ENCODE measurements around the gene ADSS1. TPM values are rescaled to one million over a fixed set of nuclear protein-coding genes. Genes with fewer than 3 reads are reported as not detected.

ADSS1 gene
- total RNA-seq, 1 donor from 2014 or later: 1.1 TPM

- Mint-ChIP-seq H3K27ac (no peak overlapping the region), H3K4me1 (ENCODE audit: low read depth) (no peaks in the 10 kb centered on the region), H3K4me3 (no peak overlapping the region), H3K27me3 (ENCODE audit: insufficient read depth) (no peaks in the 10 kb centered on the region), H3K9me3 (peaks cover 5% of the 10 kb centered on the region), H3K36me3 (ENCODE audit: low read depth) (peaks cover 14% of the 10 kb centered on the region)
- DNase-seq (ENCODE audit: low spot score): no peak
- intact Hi-C loops (cut with micrococcal nuclease): no loop called here
Measured at GRCh38 chr14:104773505-104774452, 49.8 kb downstream of the ADSS1 start.

- Mint-ChIP-seq H3K4me3 (no peak overlapping the region), H3K4me1 (ENCODE audit: low read depth) (no peaks in the 10 kb centered on the region), H3K36me3 (ENCODE audit: low read depth) (peaks cover 14% of the 10 kb centered on the region), H3K9me3 (peaks cover 5% of the 10 kb centered on the region), H3K27ac (no peak overlapping the region), H3K27me3 (ENCODE audit: insufficient read depth) (no peaks in the 10 kb centered on the region)
- DNase-seq (ENCODE audit: low spot score): no peak
- intact Hi-C loops (cut with micrococcal nuclease): no loop called here
Measured at GRCh38 chr14:104774453-104775072, 50.5 kb downstream of the ADSS1 start.

GRCh38 chr14:104775073-104775489 is 51.1 kb downstream of the ADSS1 start:
- no peak overlapping the region for H3K27ac Mint-ChIP-seq
- H3K36me3 Mint-ChIP-seq (ENCODE audit: low read depth): peaks cover 14% of the 10 kb centered on the region
- DNase-seq (ENCODE audit: low spot score): no peak
- peaks cover 5% of the 10 kb centered on the region for H3K9me3 Mint-ChIP-seq
- no peaks in the 10 kb centered on the region for H3K4me1 Mint-ChIP-seq (ENCODE audit: low read depth)
- H3K4me3 Mint-ChIP-seq: no peak overlapping the region
- intact Hi-C loops (cut with micrococcal nuclease): no loop called here
- H3K27me3 Mint-ChIP-seq (ENCODE audit: insufficient read depth): no peaks in the 10 kb centered on the region

- DNase-seq (ENCODE audit: low spot score): no peak
- Mint-ChIP-seq H3K4me1 (ENCODE audit: low read depth) (no peaks in the 10 kb centered on the region), H3K27ac (no peak overlapping the region), H3K4me3 (no peak overlapping the region), H3K27me3 (ENCODE audit: insufficient read depth) (no peaks in the 10 kb centered on the region), H3K36me3 (ENCODE audit: low read depth) (peaks cover 6% of the 10 kb centered on the region), H3K9me3 (no peaks in the 10 kb centered on the region)
- intact Hi-C loops (cut with micrococcal nuclease): no loop called here
Measured at GRCh38 chr14:104776481-104776880, 52.5 kb downstream of the ADSS1 start.

GRCh38 chr14:104776961-104777807 is 53.2 kb downstream of the ADSS1 start:
- H3K27me3 Mint-ChIP-seq (ENCODE audit: insufficient read depth): no peaks in the 10 kb centered on the region
- H3K9me3 Mint-ChIP-seq: no peaks in the 10 kb centered on the region
- intact Hi-C loops (cut with micrococcal nuclease): no loop called here
- no peak overlapping the region for H3K27ac Mint-ChIP-seq
- no peaks in the 10 kb centered on the region for H3K4me1 Mint-ChIP-seq (ENCODE audit: low read depth)
- H3K4me3 Mint-ChIP-seq: no peak overlapping the region
- H3K36me3 Mint-ChIP-seq (ENCODE audit: low read depth): peaks cover under 1% of the 10 kb centered on the region
- DNase-seq (ENCODE audit: low spot score): no peak

DNA sequence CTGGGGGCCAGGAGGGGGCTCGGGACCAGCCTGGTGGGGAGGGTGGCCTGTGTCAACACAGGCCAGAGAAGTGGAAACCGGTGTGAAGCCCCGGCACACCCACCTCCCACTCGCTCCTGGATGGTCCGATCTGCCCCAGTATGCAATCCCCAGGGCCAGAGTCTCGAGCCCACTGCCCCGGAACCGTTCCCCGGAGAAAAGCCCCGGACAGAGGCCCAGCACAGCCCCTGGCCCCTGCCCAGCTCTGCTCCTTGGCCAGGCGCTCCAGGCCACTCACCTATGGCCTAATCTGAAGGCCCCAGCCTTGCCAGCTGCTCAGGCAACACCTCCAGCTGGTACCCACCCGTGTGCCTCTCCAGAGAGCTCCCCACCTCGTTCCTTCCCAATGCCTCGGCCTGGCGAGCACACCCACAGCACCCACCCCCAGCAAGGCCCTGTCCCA is 53.8 kb downstream of the ADSS1 start:
- no peaks in the 10 kb centered on the region for H3K9me3 Mint-ChIP-seq
- no peak overlapping the region for H3K4me3 Mint-ChIP-seq
- H3K27me3 Mint-ChIP-seq (ENCODE audit: insufficient read depth): no peaks in the 10 kb centered on the region
- intact Hi-C loops (cut with micrococcal nuclease): no loop called here
- DNase-seq (ENCODE audit: low spot score): no peak
- H3K4me1 Mint-ChIP-seq (ENCODE audit: low read depth): no peaks in the 10 kb centered on the region
- no peak overlapping the region for H3K27ac Mint-ChIP-seq
- H3K36me3 Mint-ChIP-seq (ENCODE audit: low read depth): no peaks in the 10 kb centered on the region

DNA sequence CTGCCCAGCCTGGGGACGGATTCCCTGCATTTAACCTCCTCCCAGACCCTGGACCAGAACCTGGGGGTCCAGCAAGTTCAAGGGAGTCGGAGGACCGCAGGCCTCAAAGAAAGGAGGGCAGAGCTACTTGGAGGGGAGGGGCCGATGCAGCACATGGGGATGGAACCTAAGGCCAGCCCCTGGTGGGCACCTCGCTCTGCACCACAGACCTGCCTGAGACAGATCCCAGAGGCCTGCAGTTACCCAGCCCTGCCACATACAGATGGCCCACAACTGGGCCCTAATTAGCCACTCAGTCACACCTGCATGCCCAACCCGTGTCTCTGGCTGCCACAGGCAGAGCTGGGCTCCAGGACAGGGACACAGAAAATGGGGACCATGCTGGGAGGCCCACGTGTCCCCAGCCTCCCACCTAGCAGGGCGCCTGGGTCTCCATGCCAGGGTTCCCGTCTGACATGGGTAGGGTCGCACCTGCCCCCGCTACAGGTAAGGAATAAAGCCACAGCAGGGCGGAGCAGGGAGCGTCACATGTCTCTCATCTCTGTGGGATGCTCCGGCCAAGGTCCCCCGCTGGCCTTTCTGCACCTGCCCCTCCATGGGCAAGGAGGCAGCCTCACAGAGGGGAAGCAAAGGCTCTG is 54.8 kb downstream of the ADSS1 start:
- Mint-ChIP-seq H3K4me3 (no peak overlapping the region), H3K36me3 (ENCODE audit: low read depth) (no peaks in the 10 kb centered on the region), H3K27me3 (ENCODE audit: insufficient read depth) (no peaks in the 10 kb centered on the region), H3K27ac (no peak overlapping the region), H3K4me1 (ENCODE audit: low read depth) (no peaks in the 10 kb centered on the region), H3K9me3 (no peaks in the 10 kb centered on the region)
- intact Hi-C loops (cut with micrococcal nuclease): no loop called here
- DNase-seq (ENCODE audit: low spot score): no peak

DNA sequence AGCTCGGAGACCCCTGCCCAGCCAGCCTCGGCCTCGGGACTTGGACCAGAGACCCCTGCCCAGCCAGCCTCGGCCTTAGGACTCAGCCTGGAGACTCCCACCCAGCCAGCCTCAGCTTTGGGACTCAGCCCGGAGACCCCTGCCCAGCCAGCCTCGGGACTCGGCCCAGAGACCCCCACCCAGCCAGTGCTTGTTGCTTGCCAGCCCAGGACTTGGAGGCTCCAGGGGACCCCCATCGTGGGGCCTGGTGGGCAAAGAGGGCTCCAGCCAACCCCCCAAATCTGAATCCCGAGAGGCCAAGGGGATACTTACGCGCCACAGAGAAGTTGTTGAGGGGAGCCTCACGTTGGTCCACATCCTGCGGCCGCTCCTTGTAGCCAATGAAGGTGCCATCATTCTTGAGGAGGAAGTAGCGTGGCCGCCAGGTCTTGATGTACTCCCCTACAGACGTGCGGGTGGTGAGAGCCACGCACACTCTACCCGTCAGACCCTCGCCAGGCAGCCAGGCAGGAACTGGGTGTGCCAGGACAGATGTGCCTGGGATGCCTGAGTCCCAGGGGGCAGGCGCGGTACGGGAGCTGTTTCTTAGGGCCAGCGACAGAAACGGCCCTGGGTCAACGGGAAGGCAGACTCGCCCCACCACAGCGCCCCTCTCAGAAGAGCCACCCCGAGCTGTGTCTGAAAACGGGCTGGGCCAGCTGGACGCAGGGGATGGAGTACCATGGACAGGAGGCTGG is 55.9 kb downstream of the ADSS1 start:
- no peak overlapping the region for H3K27ac Mint-ChIP-seq

DNA sequence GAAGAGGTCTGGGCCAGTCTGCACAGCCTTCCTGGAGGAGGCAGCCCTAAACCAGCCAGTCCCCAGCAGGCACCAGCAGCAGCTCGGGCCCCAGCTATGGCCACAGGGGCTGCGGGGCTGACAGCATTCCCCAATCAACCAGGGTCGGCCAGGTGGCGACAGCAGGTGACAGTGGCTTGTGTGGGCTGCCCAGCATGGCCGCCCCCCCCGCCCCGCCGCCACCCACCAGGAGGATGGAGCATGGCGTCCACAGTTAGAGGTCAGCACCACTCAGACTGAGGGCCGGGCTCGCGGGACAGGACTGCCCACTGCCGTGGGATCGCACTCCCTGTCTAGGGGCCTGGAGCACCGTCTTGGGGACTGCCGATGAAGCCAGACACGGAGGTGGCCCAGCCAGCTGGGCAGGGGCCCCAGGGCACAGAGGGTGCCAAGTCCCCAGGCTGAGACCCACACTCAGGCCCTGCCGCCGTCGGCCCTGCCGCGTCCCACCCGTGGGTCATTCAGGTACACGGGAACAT is 56.5 kb downstream of the ADSS1 start:
- intact Hi-C loops (cut with micrococcal nuclease): no loop called here
- Mint-ChIP-seq H3K27me3 (ENCODE audit: insufficient read depth) (no peaks in the 10 kb centered on the region), H3K36me3 (ENCODE audit: low read depth) (no peaks in the 10 kb centered on the region), H3K4me1 (ENCODE audit: low read depth) (no peaks in the 10 kb centered on the region), H3K27ac (no peak overlapping the region), H3K4me3 (no peak overlapping the region), H3K9me3 (no peaks in the 10 kb centered on the region)
- no peak for DNase-seq (ENCODE audit: low spot score)

More for the DNA sequence above, 55.9 kb downstream of the ADSS1 start:
- Mint-ChIP-seq H3K36me3 (ENCODE audit: low read depth) (no peaks in the 10 kb centered on the region), H3K27me3 (ENCODE audit: insufficient read depth) (no peaks in the 10 kb centered on the region), H3K4me3 (no peak overlapping the region), H3K4me1 (ENCODE audit: low read depth) (no peaks in the 10 kb centered on the region), H3K9me3 (no peaks in the 10 kb centered on the region)
- intact Hi-C loops (cut with micrococcal nuclease): no loop called here
- DNase-seq (ENCODE audit: low spot score): no peak

GRCh38 chr14:104781271-104782077 is 57.4 kb downstream of the ADSS1 start:
- Mint-ChIP-seq H3K27me3 (ENCODE audit: insufficient read depth) (no peaks in the 10 kb centered on the region), H3K9me3 (no peaks in the 10 kb centered on the region), H3K27ac (no peak overlapping the region), H3K4me3 (no peak overlapping the region), H3K4me1 (ENCODE audit: low read depth) (no peaks in the 10 kb centered on the region), H3K36me3 (ENCODE audit: low read depth) (no peaks in the 10 kb centered on the region)
- intact Hi-C loops (cut with micrococcal nuclease): no loop called here
- no peak for DNase-seq (ENCODE audit: low spot score)

GRCh38 chr14:104782086-104782807 is 58.2 kb downstream of the ADSS1 start:
- H3K4me3 Mint-ChIP-seq: no peak overlapping the region
- H3K9me3 Mint-ChIP-seq: no peaks in the 10 kb centered on the region
- no peak overlapping the region for H3K27ac Mint-ChIP-seq
- intact Hi-C loops (cut with micrococcal nuclease): no loop called here
- no peak for DNase-seq (ENCODE audit: low spot score)
- no peaks in the 10 kb centered on the region for H3K36me3 Mint-ChIP-seq (ENCODE audit: low read depth)
- no peaks in the 10 kb centered on the region for H3K27me3 Mint-ChIP-seq (ENCODE audit: insufficient read depth)
- no peaks in the 10 kb centered on the region for H3K4me1 Mint-ChIP-seq (ENCODE audit: low read depth)

Measured in activated T-helper 1 cell treated with anti-CD3 and anti-CD28 coated beads, Interleukin-12 subunit alpha, Interleukin-12 subunit beta, Interleukin-2, Interleukin-4 antibody, amounts not matched to agents 30 ng/mL and 10 ng/mL and 1 ng/mL, durations not matched to agents 14 hours and 24 hours and 36 hours (primary cell).